HG03135 (cell line): ENCODE data around the gene COPG1.
A peak's percentile ranks its signal among the peaks of the same experiment; 100 is the strongest.
"Not testable (repeated sequence)": the region's sequence is repeated elsewhere in the genome, so short reads cannot be mapped to it uniquely, and the experiment has no call there.

Experiments used
- ATAC-seq: cut with Tn5 transposase; IDR thresholded peaks from one replicate; pipeline ENCODE4 v1.9.1; 2021; ENCODE audit warnings: mild to moderate bottlenecking, moderate library complexity; ENCODE audit not compliant: unreplicated experiment

Gene COPG1

GRCh38 chr3:129238945-129239705 is 10.3 kb upstream of the COPG1 start:
- ATAC-seq, result no peak

- no peak for ATAC-seq
Observed at GRCh38 chr3:129239991-129240390, 9.4 kb upstream of the COPG1 start.

- ATAC-seq, result no peak
Observed at GRCh38 chr3:129240436-129240835, 9.0 kb upstream of the COPG1 start.

GRCh38 chr3:129245141-129245540 is 4.3 kb upstream of the COPG1 start:
- no peak for ATAC-seq

GRCh38 chr3:129245641-129246306 is 3.6 kb upstream of the COPG1 start:
- peak; percentile 50 for ATAC-seq

- ATAC-seq, result no peak
Observed at GRCh38 chr3:129246636-129247035, 2.8 kb upstream of the COPG1 start.

GRCh38 chr3:129248286-129248979 is 973 bp upstream of the COPG1 start:
- ATAC-seq, result no peak

- ATAC-seq, result no peak
Observed at GRCh38 chr3:129252748-129253147, 3.3 kb downstream of the COPG1 start.

- ATAC-seq, result no peak
Observed at GRCh38 chr3:129254536-129255230, 5.3 kb downstream of the COPG1 start.

GRCh38 chr3:129256270-129256669 is 6.9 kb downstream of the COPG1 start:
- no peak for ATAC-seq

- ATAC-seq, result no peak
Observed at GRCh38 chr3:129257609-129258008, 8.2 kb downstream of the COPG1 start.

GRCh38 chr3:129259612-129260477 is 10.4 kb downstream of the COPG1 start:
- no peak for ATAC-seq

GRCh38 chr3:129260606-129261005 is 11.2 kb downstream of the COPG1 start:
- ATAC-seq, result no peak

- ATAC-seq, result no peak
Observed at GRCh38 chr3:129261894-129262293, 12.5 kb downstream of the COPG1 start.

GRCh38 chr3:129263161-129263910 is 13.9 kb downstream of the COPG1 start:
- ATAC-seq, result no peak

- not testable (repeated sequence) for ATAC-seq
Observed at GRCh38 chr3:129264994-129265393, 15.6 kb downstream of the COPG1 start.

- no peak for ATAC-seq
Observed at GRCh38 chr3:129266651-129267050, 17.2 kb downstream of the COPG1 start.

GRCh38 chr3:129268396-129268795 is 19.0 kb downstream of the COPG1 start:
- ATAC-seq, result no peak

- no peak for ATAC-seq
Observed at GRCh38 chr3:129271674-129272073, 22.3 kb downstream of the COPG1 start.

GRCh38 chr3:129276385-129276784 is 27.0 kb downstream of the COPG1 start:
- peak; percentile 78 for ATAC-seq
